ENCODE data around the gene GALM. TPM values are rescaled to one million over a fixed set of nuclear protein-coding genes. Genes with fewer than 3 reads are reported as not detected.
"Not testable (repeated sequence)": the region's sequence is repeated elsewhere in the genome, so short reads cannot be mapped to it uniquely, and the experiment has no call there.

GALM gene
- total and polyA plus RNA-seq, 2 experiments from 2014 or later = 52.6 to 59.4 TPM

DNA sequence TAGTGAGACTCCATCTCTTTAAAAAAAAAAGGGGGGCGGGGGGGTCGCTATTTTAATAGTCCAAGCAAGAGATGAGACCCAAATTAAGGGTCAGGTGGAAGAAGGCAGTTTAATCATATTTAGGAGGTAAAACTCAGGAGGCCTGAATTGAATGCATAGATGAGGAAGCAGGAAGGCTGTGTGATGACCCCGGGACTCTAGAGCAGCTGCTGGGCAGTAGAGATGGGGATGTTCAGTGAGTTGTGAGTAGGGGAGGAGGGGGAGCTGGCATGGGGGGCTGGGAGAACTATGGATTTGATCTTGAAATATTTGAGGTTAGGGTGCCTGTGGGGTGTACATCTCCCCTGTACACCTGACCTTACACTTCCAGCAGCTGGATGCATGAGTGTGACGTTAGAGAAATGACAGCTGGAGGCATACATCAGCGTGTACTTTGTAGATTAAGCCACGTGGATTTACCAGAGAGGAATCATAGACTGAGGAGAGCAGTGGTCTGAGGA lies 41.0 kb downstream of the GALM start:
- H2AFZ ChIP-seq = no peak overlapping the region
- no peak overlapping the region for H3K4me3 ChIP-seq
- no peaks in the 10 kb centered on the region for H3K9me3 ChIP-seq (ENCODE audit: low read depth)
- no peak for DNase-seq (ENCODE audit: low spot score)
- no peaks in the 10 kb centered on the region for H4K20me1 ChIP-seq (ENCODE audit: insufficient read depth, poor library complexity, severe bottlenecking)
- no peak overlapping the region for H3K27ac ChIP-seq
- TF ChIP-seq, protein P1, sequence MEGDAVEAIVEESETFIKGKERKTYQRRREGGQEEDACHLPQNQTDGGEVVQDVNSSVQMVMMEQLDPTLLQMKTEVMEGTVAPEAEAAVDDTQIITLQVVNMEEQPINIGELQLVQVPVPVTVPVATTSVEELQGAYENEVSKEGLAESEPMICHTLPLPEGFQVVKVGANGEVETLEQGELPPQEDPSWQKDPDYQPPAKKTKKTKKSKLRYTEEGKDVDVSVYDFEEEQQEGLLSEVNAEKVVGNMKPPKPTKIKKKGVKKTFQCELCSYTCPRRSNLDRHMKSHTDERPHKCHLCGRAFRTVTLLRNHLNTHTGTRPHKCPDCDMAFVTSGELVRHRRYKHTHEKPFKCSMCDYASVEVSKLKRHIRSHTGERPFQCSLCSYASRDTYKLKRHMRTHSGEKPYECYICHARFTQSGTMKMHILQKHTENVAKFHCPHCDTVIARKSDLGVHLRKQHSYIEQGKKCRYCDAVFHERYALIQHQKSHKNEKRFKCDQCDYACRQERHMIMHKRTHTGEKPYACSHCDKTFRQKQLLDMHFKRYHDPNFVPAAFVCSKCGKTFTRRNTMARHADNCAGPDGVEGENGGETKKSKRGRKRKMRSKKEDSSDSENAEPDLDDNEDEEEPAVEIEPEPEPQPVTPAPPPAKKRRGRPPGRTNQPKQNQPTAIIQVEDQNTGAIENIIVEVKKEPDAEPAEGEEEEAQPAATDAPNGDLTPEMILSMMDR (IDR thresholded peaks at IDR 0.05; ENCODE audit: poor library complexity) = no peak
- TF ChIP-seq EZH2 (IDR thresholded peaks at IDR 0.05; ENCODE audit: borderline replicate concordance) (no peak), EZH2phosphoT487 (IDR thresholded peaks at IDR 0.05; ENCODE audit: low read depth, severe bottlenecking, unreplicated experiment) (no peak)
- no peaks in the 10 kb centered on the region for H3K27me3 ChIP-seq
- peaks cover 17% of the 10 kb centered on the region for H3K4me1 ChIP-seq (ENCODE audit: insufficient read depth)
- peaks cover 10% of the 10 kb centered on the region for H3K79me2 ChIP-seq
- no peaks in the 10 kb centered on the region for H3K36me3 ChIP-seq (replicated peaks; ENCODE audit: insufficient read depth, low read depth)
- H3K4me2 ChIP-seq = no peak overlapping the region
- H3K9me2 ChIP-seq (replicated peaks; ENCODE audit: insufficient read depth) = no peaks in the 10 kb centered on the region
- WGBS (ENCODE audit: low lambda C conversion rate, missing lambda C conversion rate) = 96% methylated on average over 6 of the region's 6 CpGs

DNA sequence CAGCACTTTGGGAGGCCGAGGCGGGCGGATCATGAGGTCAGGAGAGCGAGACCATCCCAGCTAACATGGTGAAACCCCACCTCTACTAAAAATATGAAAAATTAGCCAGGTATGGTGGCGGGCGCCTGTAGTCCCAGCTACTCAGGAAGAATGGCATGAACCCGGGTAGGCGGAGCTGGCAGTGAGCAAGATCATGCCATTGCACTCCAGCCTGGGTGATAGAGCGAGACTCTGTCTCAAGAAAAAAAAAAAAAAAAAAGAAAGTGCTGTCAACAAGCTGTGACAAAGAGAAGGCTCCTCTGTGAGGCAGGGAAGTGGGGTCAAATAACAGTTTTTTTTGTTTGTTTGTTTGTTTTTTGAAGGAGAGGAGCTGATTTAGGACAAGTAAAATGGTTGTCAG lies 42.6 kb downstream of the GALM start:
- H3K9me3 ChIP-seq (ENCODE audit: low read depth); H3K9me2 ChIP-seq (replicated peaks; ENCODE audit: insufficient read depth); H3K79me2 ChIP-seq; H2AFZ ChIP-seq; H3K27ac ChIP-seq; H4K20me1 ChIP-seq (ENCODE audit: insufficient read depth, poor library complexity, severe bottlenecking); H3K36me3 ChIP-seq (replicated peaks; ENCODE audit: insufficient read depth, low read depth); DNase-seq (ENCODE audit: low spot score); H3K4me3 ChIP-seq; H3K27me3 ChIP-seq; H3K4me2 ChIP-seq: not testable (repeated sequence)
- 98% methylated on average over 9 of the region's 9 CpGs for WGBS (ENCODE audit: low lambda C conversion rate, missing lambda C conversion rate)
- peaks cover 13% of the 10 kb centered on the region for H3K4me1 ChIP-seq (ENCODE audit: insufficient read depth)

DNA sequence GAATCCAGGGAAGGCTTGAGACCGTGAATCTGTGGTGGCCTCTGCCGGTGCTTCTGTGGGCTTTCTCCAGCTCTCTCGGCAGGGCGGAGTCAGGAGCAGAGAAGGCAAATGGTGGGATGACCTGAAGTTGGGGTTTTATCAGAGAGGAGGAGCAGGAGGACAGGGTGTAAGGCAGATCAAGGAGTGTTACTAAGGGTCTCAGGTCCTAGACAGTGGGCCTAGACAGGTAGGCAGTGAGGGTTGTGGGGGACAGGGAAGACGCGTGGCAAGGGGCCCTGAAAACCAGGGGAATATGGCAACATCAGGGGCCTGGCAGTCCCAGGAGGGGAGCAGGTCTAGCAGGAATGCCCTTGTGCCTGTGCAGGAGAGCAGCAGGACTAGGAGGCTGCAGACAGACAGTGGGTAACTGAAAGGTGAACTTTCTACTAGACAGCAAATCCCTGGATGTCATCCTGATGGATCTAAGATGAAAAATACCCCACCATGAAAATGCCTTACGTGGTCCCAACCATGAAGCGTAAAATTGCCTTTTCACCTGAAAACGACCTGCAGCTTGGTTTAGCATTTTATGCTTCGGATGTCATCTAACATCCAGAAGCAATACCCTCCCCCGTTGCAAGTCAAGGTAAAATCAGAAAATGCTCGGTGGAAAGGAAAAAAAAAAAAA lies 43.1 kb downstream of the GALM start:
- H3K4me3 ChIP-seq = no peak overlapping the region
- H3K36me3 ChIP-seq (replicated peaks; ENCODE audit: insufficient read depth, low read depth) = no peaks in the 10 kb centered on the region
- H3K27ac ChIP-seq = no peak overlapping the region
- H3K79me2 ChIP-seq = peaks cover 5% of the 10 kb centered on the region
- no peak for DNase-seq (ENCODE audit: low spot score)
- no peak overlapping the region for H2AFZ ChIP-seq
- no peaks in the 10 kb centered on the region for H3K27me3 ChIP-seq
- H3K4me1 ChIP-seq (ENCODE audit: insufficient read depth) = peaks cover 12% of the 10 kb centered on the region
- H3K9me3 ChIP-seq (ENCODE audit: low read depth) = no peaks in the 10 kb centered on the region
- H4K20me1 ChIP-seq (ENCODE audit: insufficient read depth, poor library complexity, severe bottlenecking) = no peaks in the 10 kb centered on the region
- H3K9me2 ChIP-seq (replicated peaks; ENCODE audit: insufficient read depth) = no peaks in the 10 kb centered on the region
- TF ChIP-seq EZH2phosphoT487 (IDR thresholded peaks at IDR 0.05; ENCODE audit: low read depth, severe bottlenecking, unreplicated experiment) (no peak), EZH2 (IDR thresholded peaks at IDR 0.05; ENCODE audit: borderline replicate concordance) (no peak)
- TF ChIP-seq, protein P1 (IDR thresholded peaks at IDR 0.05; ENCODE audit: poor library complexity) = no peak
- no peak overlapping the region for H3K4me2 ChIP-seq
- WGBS (ENCODE audit: low lambda C conversion rate, missing lambda C conversion rate) = 79% methylated on average over 12 of the region's 12 CpGs

DNA sequence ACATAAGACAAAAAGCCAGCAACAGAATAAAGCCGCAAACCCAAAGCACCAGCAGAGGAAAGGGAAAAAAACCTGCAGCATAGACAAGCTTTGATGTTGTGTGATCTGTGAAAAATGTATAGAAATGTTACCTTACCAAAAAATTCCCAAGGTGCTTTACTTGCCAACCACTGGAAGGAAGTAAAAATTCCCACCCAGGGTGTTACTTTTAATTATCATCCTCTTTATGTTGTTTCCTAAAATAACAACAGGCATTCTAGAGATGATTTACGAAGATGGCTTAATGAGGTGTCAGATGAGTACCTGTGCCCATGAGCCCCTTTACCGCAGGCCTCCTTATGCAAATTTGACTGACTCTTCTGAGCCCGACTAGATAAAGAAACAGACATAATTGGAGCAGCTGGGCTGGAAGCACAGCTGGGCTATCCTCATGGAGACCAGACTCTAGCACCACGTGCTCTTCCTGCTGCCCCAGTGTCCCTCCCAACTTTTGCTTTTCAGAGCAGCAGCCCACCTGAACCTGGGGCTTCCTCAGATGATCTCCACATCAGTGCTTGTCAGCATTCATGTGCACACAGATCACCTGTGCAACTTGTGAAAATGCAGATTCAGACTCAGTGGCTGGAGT lies 43.8 kb downstream of the GALM start:
- Histone ChIP-seq H3K9me3 (ENCODE audit: low read depth) (no peaks in the 10 kb centered on the region), H3K36me3 (replicated peaks; ENCODE audit: insufficient read depth, low read depth) (no peaks in the 10 kb centered on the region), H3K4me1 (ENCODE audit: insufficient read depth) (peaks cover 6% of the 10 kb centered on the region), H3K27me3 (no peaks in the 10 kb centered on the region), H3K4me2 (no peak overlapping the region), H3K79me2 (peaks cover 5% of the 10 kb centered on the region), H3K27ac (no peak overlapping the region), H2AFZ (no peak overlapping the region), H3K9me2 (replicated peaks; ENCODE audit: insufficient read depth) (no peaks in the 10 kb centered on the region), H3K4me3 (no peak overlapping the region), H4K20me1 (ENCODE audit: insufficient read depth, poor library complexity, severe bottlenecking) (no peaks in the 10 kb centered on the region)
- WGBS (ENCODE audit: low lambda C conversion rate, missing lambda C conversion rate) = 67% methylated on average over 5 of the region's 5 CpGs
- DNase-seq (ENCODE audit: low spot score) = no peak
- TF ChIP-seq EZH2phosphoT487 (IDR thresholded peaks at IDR 0.05; ENCODE audit: low read depth, severe bottlenecking, unreplicated experiment) (no peak), EZH2 (IDR thresholded peaks at IDR 0.05; ENCODE audit: borderline replicate concordance) (no peak)
- TF ChIP-seq, protein P1 (IDR thresholded peaks at IDR 0.05; ENCODE audit: poor library complexity) = no peak

All from hepatocyte (in vitro differentiated cells).